ENCODE results near the gene XXYLT1. TPM values are rescaled to one million over a fixed set of nuclear protein-coding genes. Genes with fewer than 3 reads are reported as not detected.
"Not testable (repeated sequence)": the region's sequence is repeated elsewhere in the genome, so short reads cannot be mapped to it uniquely, and the experiment has no call there.

XXYLT1 gene
- total RNA-seq, 3 donors from 2014 or later = 7.2 to 13.0 (median 10.8) TPM

DNA sequence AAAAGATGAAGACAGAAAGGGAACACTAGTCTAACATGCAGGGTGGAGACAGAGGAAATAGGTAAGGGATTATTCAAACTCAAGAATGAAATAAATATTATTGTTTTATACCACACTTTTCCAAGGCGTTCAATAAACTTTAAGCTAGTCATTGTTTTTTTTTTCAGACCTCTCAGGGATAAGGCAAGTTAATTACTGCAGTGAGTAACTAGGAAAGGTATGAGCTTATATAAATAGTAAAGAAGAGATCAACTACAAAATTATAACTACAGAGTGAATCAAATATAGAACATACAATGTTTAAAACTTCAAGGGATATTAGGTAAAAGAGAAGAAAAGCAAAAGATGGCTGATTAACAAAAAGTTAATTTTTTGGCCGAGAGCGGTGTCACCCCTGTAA lies 31.5 kb upstream of the XXYLT1 start:
- TF ChIP-seq, protein P1, sequence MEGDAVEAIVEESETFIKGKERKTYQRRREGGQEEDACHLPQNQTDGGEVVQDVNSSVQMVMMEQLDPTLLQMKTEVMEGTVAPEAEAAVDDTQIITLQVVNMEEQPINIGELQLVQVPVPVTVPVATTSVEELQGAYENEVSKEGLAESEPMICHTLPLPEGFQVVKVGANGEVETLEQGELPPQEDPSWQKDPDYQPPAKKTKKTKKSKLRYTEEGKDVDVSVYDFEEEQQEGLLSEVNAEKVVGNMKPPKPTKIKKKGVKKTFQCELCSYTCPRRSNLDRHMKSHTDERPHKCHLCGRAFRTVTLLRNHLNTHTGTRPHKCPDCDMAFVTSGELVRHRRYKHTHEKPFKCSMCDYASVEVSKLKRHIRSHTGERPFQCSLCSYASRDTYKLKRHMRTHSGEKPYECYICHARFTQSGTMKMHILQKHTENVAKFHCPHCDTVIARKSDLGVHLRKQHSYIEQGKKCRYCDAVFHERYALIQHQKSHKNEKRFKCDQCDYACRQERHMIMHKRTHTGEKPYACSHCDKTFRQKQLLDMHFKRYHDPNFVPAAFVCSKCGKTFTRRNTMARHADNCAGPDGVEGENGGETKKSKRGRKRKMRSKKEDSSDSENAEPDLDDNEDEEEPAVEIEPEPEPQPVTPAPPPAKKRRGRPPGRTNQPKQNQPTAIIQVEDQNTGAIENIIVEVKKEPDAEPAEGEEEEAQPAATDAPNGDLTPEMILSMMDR (IDR thresholded peaks at IDR 0.05) = no peak
- TF ChIP-seq POLR2A (IDR thresholded peaks at IDR 0.05) (no peak), POLR2AphosphoS5 (IDR thresholded peaks at IDR 0.05) (no peak)
- no peaks in the 10 kb centered on the region for H3K36me3 ChIP-seq

DNA sequence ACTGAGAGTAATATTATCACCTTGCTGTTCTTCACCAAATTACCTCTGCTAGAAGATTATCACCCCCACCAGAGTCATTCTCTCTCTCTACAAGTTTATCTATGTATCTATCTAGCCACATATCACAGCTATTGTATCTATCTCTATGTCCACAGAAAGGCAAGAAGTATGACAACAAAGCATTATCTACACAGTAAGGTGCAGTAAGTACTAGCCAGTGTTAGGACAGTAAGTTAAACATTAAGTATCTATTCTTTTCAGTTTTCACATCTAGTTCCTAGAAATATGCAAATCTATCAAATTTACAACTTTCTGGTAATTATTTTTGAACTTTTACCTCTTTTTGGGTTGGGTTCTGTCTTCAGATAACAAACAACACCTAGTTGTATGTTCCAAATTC lies 26.5 kb upstream of the XXYLT1 start:
- TF ChIP-seq POLR2A (IDR thresholded peaks at IDR 0.05) (no peak), POLR2AphosphoS5 (IDR thresholded peaks at IDR 0.05) (no peak)
- TF ChIP-seq, protein P1 (IDR thresholded peaks at IDR 0.05) = no peak
- no peaks in the 10 kb centered on the region for H3K27me3 ChIP-seq
- no peak for DNase-seq (ENCODE audit: low spot score in 2 of 2)
- no peaks in the 10 kb centered on the region for H3K4me1 ChIP-seq
- no peak overlapping the region for H3K27ac ChIP-seq
- H3K4me3 ChIP-seq = no peak overlapping the region
- intact Hi-C loops (cut with DNase I; ENCODE audit: low total_unique reads) = no loop called here
- no peaks in the 10 kb centered on the region for H3K9me3 ChIP-seq
- H3K36me3 ChIP-seq = no peaks in the 10 kb centered on the region

More for the DNA sequence above, 31.5 kb upstream of the XXYLT1 start:
- H3K9me3 ChIP-seq = no peaks in the 10 kb centered on the region
- intact Hi-C loops (cut with DNase I; ENCODE audit: low total_unique reads) = no loop called here
- H3K27me3 ChIP-seq = no peaks in the 10 kb centered on the region
- DNase-seq (ENCODE audit: low spot score in 2 of 2) = no peak
- H3K27ac ChIP-seq = no peak overlapping the region
- no peaks in the 10 kb centered on the region for H3K4me1 ChIP-seq
- no peak overlapping the region for H3K4me3 ChIP-seq

DNA sequence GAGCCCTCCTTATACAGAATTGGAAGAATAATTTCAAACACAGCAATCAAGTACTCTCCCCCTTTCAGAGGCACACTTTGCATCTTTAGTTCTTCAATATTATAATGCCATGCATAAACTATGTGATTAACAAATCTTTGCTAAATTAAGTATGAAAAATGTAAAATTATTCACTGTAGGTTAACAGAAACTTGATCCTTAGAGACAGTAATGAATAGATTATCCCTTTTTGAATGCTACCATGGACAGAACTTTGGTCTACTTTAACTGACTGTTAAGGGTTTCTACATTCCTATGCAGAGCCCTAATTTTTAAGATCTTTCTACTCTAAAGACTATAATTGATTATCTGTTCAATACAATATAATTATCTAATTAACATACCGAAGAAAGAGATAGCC lies 25.7 kb upstream of the XXYLT1 start:
- intact Hi-C loops (cut with DNase I; ENCODE audit: low total_unique reads) = no loop called here
- no peak for TF ChIP-seq POLR2A (IDR thresholded peaks at IDR 0.05)
- TF ChIP-seq, protein P1 (IDR thresholded peaks at IDR 0.05) = no peak
- no peak for TF ChIP-seq POLR2AphosphoS5 (IDR thresholded peaks at IDR 0.05)
- Histone ChIP-seq H3K4me1 (no peaks in the 10 kb centered on the region), H3K36me3 (no peaks in the 10 kb centered on the region), H3K27me3 (no peaks in the 10 kb centered on the region), H3K9me3 (no peaks in the 10 kb centered on the region), H3K27ac (no peak overlapping the region), H3K4me3 (no peak overlapping the region)
- DNase-seq (ENCODE audit: low spot score in 2 of 2) = no peak

DNA sequence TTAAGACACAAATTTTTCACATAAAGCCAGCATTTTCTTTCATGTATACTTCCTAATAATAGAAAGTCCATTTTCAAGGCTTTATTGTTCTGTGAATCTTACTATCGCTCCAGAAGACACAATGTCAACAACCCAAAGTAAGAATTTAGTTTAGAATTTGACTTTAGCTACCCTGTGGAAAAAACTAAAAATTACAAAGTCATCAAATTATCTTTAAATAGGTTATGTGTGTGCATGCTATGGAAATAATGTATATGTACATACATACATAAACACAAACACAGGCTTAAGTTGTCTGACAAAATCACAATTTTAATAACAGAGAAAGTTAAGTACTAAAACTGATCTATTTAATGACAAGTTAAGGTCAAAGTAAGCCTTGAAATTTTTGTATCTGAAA lies 20.2 kb upstream of the XXYLT1 start:
- Histone ChIP-seq H3K9me3 (no peaks in the 10 kb centered on the region), H3K36me3 (no peaks in the 10 kb centered on the region)

DNA sequence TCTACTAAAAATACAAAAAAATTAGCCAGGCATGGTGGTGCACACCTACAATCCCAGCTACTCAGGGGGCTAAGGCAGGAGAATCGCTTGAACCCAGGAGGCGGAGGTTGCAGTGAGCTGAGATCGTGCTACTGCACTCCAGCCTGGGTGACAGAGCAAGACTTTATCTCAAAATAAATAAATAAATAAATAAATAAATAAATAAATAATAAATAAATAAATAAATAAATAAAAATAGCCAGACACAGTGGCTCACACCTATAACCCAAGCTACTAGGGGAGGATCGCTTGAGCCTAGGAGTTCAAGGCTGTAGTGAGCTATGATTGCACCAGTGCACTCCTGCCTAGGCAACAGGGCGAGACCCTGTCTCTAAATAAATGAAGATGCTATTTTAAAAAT lies 19.7 kb upstream of the XXYLT1 start:
- H3K9me3 ChIP-seq; H3K4me3 ChIP-seq; H3K27ac ChIP-seq; intact Hi-C loops (cut with DNase I; ENCODE audit: low total_unique reads); H3K36me3 ChIP-seq; H3K27me3 ChIP-seq; DNase-seq (ENCODE audit: low spot score in 2 of 2); H3K4me1 ChIP-seq: not testable (repeated sequence)

More for the DNA sequence above, 20.2 kb upstream of the XXYLT1 start:
- no peak overlapping the region for H3K27ac ChIP-seq
- no peak overlapping the region for H3K4me3 ChIP-seq
- H3K4me1 ChIP-seq = no peaks in the 10 kb centered on the region
- no peak for DNase-seq (ENCODE audit: low spot score in 2 of 2)
- no peaks in the 10 kb centered on the region for H3K27me3 ChIP-seq
- intact Hi-C loops (cut with DNase I; ENCODE audit: low total_unique reads) = no loop called here
- TF ChIP-seq, protein P1 (IDR thresholded peaks at IDR 0.05) = no peak
- no peak for TF ChIP-seq POLR2AphosphoS5 (IDR thresholded peaks at IDR 0.05)
- no peak for TF ChIP-seq POLR2A (IDR thresholded peaks at IDR 0.05)
